ENCODE measurements around the gene DPP4. TPM values are rescaled to one million over a fixed set of nuclear protein-coding genes. Genes with fewer than 3 reads are reported as not detected.
"Not testable (repeated sequence)": the region's sequence is repeated elsewhere in the genome, so short reads cannot be mapped to it uniquely, and the experiment has no call there.

The DPP4 gene
- total and polyA plus RNA-seq, 7 donors: 1.2 to 11.9 (median 6.9) TPM

DNA sequence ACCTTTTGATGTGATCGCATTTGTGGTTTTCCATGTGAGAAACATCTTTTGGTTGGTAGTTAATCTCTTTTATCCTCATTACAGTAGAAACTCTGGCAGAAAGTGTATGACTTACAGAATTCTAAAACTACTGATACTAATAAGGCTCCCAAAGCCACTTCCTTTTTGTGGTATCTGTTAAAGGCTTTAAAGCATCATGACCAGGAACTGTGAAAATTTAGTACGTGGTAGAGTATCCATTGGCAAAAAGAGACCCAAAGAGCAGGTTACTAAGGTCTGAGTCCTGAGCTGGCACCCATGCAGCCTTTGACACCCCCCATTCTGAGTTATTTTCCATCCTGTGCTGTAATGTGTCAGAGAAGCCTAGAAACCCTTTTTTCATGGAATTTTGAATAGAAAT lies 94.5 kb downstream of the DPP4 start:
- H3K36me3 ChIP-seq: no peaks in the 10 kb centered on the region
- H3K27me3 ChIP-seq: no peaks in the 10 kb centered on the region
- TF ChIP-seq, protein P1, sequence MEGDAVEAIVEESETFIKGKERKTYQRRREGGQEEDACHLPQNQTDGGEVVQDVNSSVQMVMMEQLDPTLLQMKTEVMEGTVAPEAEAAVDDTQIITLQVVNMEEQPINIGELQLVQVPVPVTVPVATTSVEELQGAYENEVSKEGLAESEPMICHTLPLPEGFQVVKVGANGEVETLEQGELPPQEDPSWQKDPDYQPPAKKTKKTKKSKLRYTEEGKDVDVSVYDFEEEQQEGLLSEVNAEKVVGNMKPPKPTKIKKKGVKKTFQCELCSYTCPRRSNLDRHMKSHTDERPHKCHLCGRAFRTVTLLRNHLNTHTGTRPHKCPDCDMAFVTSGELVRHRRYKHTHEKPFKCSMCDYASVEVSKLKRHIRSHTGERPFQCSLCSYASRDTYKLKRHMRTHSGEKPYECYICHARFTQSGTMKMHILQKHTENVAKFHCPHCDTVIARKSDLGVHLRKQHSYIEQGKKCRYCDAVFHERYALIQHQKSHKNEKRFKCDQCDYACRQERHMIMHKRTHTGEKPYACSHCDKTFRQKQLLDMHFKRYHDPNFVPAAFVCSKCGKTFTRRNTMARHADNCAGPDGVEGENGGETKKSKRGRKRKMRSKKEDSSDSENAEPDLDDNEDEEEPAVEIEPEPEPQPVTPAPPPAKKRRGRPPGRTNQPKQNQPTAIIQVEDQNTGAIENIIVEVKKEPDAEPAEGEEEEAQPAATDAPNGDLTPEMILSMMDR (IDR thresholded peaks at IDR 0.05): no peak
- no peak for TF ChIP-seq EP300 (IDR thresholded peaks at IDR 0.05)
- no peak for TF ChIP-seq POLR2A (IDR thresholded peaks at IDR 0.05)
- no peak for TF ChIP-seq POLR2AphosphoS5 (IDR thresholded peaks at IDR 0.05)
- intact Hi-C loops (cut with DNase I): no loop called here
- no peaks in the 10 kb centered on the region for H3K4me1 ChIP-seq
- H3K27ac ChIP-seq: no peak overlapping the region
- DNase-seq: no peak
- WGBS, 2 donors: 51 to 91% methylated on average over 2 of the region's 2 CpGs
- no peak overlapping the region for H3K4me3 ChIP-seq
- H3K9me3 ChIP-seq: no peaks in the 10 kb centered on the region

DNA sequence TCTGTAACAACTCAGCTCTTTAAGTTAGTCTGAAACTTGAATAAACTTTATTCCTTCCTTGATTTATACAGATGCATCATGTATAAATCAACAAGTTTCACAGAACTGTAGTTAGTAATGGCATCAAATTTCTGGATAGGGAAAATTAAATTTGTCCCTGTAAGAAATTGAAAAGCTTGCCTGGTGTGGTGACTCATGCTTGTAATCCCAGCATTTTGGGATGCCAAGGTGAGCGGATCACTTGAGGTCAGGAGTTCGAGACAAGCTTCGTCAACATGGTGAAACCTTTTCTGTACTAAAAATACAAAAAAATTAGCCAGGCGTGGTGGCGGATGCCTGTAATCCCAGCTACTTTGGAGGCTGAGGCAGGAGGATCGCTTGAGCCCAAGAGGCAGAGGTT lies 96.1 kb downstream of the DPP4 start:
- DNase-seq; H3K27ac ChIP-seq; intact Hi-C loops (cut with DNase I); H3K36me3 ChIP-seq; H3K4me3 ChIP-seq; H3K9me3 ChIP-seq; H3K4me1 ChIP-seq; H3K27me3 ChIP-seq: not testable (repeated sequence)
- WGBS, 2 donors: 87 to 89% methylated on average over 6 of the region's 6 CpGs

DNA sequence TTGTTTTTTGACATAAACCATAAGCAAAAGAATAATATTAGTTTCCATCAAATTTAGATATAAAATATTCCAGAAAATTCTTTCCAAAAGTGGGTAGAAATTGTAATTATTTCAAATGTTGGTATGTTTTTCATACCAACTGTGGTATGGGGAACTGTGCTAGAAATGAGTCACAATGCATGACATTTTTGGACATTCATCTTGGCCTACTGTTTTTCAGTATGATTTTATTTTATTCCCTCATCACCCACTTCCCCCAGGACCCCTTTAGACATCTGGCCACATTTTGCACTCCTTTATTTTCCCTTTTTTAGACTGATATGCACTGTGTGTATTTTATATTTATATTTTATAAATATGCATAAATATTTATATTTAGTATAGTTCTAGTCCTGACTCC lies 97.1 kb downstream of the DPP4 start:
- Histone ChIP-seq H3K27ac (no peak overlapping the region), H3K4me3 (no peak overlapping the region), H3K27me3 (no peaks in the 10 kb centered on the region), H3K36me3 (no peaks in the 10 kb centered on the region), H3K9me3 (no peaks in the 10 kb centered on the region), H3K4me1 (no peaks in the 10 kb centered on the region)
- intact Hi-C loops (cut with DNase I): no loop called here
- no peak for DNase-seq
- TF ChIP-seq EP300 (IDR thresholded peaks at IDR 0.05): no peak
- TF ChIP-seq POLR2AphosphoS5 (IDR thresholded peaks at IDR 0.05): no peak
- TF ChIP-seq POLR2A (IDR thresholded peaks at IDR 0.05): no peak
- TF ChIP-seq, protein P1 (IDR thresholded peaks at IDR 0.05): no peak

DNA sequence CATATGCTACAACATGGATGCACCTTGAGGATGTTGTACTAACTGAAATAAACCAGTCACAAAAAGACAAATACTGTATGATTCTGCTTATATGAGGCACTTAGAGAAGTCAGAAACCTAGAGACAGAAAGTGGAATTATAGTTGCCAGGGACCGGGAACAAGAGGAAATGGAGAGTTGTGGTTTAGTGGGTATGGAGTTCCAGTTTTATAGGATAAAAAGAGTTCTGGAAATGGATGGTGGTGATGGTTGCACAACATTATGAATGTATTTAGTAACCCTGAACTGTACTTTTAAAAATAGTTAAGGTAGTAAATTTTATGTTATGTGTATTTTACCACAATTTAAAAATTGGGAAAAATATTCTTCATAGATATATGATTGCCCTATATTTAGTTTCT lies 97.7 kb downstream of the DPP4 start:
- Histone ChIP-seq H3K36me3 (no peaks in the 10 kb centered on the region), H3K4me3 (no peak overlapping the region), H3K27me3 (no peaks in the 10 kb centered on the region), H3K9me3 (no peaks in the 10 kb centered on the region), H3K27ac (no peak overlapping the region), H3K4me1 (no peaks in the 10 kb centered on the region)
- intact Hi-C loops (cut with DNase I): no loop called here
- DNase-seq: no peak
- no peak for TF ChIP-seq POLR2A (IDR thresholded peaks at IDR 0.05)
- no peak for TF ChIP-seq POLR2AphosphoS5 (IDR thresholded peaks at IDR 0.05)
- TF ChIP-seq, protein P1 (IDR thresholded peaks at IDR 0.05): no peak
- no peak for TF ChIP-seq EP300 (IDR thresholded peaks at IDR 0.05)
- WGBS, 2 donors: 73 to 81% methylated on average over 1 of the region's 1 CpG

DNA sequence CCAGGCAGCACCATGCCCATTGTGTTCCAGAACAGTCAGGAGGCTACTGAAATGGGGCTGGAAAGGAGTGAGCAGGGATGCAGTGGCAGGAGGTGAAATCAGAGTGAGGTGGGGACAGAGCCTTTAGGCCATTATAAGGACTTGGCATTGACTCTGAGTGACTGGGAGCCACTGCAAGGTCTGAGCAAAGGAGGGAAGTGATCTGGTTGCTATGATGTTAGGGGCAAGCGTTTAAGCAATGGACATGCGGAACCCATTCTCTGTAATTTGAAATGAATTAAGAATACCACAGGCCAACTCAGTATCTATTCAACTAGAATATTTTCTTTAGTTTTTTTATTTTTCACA lies 98.2 kb downstream of the DPP4 start:
- no peaks in the 10 kb centered on the region for H3K27me3 ChIP-seq
- intact Hi-C loops (cut with DNase I): no loop called here
- TF ChIP-seq EP300 (IDR thresholded peaks at IDR 0.05) (no peak), POLR2AphosphoS5 (IDR thresholded peaks at IDR 0.05) (no peak), POLR2A (IDR thresholded peaks at IDR 0.05) (no peak)
- TF ChIP-seq, protein P1 (IDR thresholded peaks at IDR 0.05): no peak
- H3K4me1 ChIP-seq: no peaks in the 10 kb centered on the region
- WGBS, 2 donors: 95 to 100% methylated on average over 2 of the region's 2 CpGs
- H3K36me3 ChIP-seq: no peaks in the 10 kb centered on the region
- DNase-seq: no peak
- H3K9me3 ChIP-seq: no peaks in the 10 kb centered on the region
- H3K27ac ChIP-seq: no peak overlapping the region
- no peak overlapping the region for H3K4me3 ChIP-seq
